HG03039 (cell line): Measurements from ENCODE around the gene MAMDC4.
"Not testable (repeated sequence)": the region's sequence is repeated elsewhere in the genome, so short reads cannot be mapped to it uniquely, and the experiment has no call there.

Source experiments
- ATAC-seq: cut with Tn5 transposase; IDR thresholded peaks from one replicate; pipeline ENCODE4 v1.9.1; 2021; ENCODE audit warnings: mild to moderate bottlenecking, moderate library complexity; ENCODE audit not compliant: unreplicated experiment

The MAMDC4 gene

DNA sequence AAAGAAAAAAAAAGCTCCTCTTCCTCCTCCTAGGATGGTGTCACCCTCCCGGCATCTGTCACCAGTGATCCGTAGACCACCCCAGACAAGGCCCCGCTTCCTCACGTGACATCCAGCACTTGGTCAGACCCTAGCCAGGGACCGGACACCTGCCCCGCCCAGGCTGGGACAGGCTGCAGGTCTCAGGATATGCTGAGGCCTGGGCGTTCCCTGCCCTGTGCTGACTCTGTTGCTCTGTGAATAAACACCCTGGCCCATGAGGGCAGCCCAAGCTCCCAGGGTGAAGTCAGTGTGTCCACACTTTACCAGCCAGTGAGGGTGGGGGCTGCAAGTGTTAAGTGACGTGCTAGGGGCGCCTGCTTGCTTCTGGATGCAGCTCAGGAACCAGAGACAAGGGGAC is 8.4 kb downstream of the MAMDC4 start:
- no peak for ATAC-seq

DNA sequence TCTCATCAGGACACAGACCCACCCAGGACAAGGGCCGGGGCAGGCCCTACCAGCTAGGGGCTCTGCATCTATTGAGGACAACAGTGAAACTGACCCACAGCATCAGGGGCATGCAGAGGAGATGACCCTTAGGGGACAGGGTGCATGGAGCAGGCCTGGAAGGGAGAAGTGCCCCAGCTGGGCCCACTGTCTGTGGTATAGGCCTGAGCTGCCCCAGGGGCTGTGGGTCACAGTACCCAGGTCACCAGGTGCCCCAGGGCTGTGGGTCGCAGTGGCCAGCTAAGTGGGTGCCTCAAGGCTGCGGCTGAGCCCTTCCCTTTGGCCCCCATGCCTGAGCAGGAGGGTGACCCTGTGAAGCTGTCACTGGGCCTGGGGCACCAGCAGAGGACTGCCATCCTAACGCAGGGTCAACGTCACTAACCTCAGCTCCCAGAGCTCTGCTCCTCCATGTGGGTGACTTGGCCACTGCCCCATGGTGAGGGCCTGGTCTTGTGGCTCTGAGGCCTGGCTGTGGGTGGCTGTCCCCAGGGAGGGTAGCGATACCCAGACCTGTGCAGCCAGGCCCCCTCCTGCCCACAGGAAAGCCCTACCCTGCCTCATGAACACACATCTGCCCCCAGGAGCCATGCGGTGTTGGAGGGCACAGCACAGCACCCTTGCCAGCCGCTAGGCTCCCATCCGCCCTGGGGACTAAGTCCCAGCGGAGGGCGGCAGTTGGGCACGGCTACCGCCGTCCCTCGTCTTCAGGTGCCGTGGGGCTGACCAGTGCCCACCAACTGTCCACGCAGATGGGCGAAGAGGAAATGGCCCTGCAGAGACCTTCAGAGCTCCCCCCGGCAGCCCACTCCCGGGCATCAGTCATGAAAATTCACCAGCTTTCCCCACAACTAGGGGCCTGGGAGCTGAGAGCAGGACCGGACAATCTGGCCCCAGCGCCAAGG is 9.1 kb downstream of the MAMDC4 start:
- no peak for ATAC-seq

DNA sequence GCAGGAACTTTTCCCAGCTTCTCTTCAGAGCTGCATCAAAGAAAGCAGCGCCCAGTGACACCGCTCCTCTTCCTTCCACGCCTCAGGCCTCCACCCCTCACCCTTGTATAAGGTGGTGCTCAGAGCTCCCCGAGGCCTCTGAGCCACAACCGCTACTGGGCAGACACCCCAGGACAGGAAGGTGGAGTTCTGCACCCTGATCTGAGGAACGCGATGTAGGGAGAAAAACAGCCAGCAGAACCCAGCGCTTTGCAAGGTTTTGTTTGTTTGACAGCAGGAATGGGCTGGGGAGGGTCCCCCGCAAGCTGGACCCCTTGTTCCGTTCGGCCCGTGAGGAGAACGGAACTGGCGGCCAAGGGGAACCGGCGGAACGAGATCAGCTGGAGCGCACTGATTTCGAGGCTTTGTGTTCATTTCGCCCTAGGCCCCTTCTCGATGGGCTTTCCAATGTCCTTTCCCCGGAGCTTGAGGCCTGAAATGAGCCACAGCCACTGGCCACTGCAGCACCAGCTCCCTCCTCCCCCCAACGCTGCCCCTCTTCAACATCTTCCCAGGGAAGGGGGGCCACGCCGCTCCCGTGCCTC is 9.8 kb downstream of the MAMDC4 start:
- ATAC-seq, result no peak

DNA sequence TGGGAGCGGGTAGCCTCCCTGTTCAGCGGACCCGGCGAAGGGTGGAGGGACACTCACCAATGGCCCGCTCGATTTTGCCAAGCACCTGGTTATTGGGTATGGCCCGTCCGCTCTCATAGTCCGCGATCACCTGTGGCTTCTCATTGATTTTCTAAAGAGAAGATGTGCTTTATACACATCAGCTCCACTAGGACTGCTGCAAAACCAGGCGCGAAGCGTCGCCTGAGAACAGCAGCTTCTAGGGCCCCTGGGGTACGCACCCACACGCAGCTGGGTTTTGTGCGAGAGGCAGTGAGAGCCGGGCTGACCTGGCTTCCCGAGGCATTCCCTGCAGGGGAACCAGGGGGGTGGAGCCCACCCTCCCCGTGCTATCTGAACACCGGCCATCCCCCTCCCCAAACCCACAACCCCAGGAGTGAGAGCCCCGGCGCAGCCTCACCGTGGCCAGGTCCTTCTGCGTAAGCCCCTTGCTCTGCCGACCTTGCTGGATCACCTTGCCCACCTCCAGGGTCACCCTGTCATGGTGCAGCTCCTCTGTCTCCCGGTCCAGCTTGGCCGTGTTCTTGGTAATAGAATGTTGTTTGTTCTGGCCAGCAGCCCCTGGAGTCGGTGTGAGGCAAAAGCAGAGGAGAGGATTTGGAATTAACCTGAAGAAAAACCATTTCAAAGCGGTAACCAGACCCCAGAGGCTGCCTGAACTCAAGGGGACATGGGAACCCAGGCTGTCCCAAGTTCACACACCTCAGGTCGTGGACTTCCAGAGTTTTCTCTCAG is 10.9 kb downstream of the MAMDC4 start:
- ATAC-seq, result no peak

DNA sequence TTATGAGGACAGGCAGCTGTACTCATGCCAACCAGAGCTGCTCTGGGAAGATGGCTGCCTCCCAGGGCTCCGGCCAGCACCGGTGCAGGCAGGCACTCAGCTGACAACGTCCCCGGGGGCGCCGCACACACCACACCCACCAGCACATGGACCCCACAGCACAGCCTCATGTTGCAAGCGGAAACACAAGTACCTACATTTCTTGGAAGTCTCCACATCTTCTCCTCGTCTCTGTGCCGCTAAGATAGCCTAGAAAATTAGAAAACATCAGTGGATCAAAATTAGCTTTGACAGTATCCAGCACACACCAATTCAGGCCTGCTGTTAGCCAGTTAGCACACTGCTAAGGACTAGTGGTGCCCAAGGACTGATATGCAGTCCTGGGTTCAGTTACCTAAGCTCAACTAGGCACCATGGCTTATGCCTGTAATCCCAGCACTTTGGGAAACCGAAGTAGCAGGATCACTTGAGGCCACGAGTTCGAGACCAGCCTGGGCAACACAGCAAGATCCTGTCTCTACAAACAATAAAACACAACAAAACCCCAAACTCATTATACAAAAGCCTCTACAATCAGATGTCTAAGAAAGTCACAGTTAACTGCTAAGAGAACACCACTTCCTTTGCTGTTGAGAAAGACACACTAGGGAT is 11.6 kb downstream of the MAMDC4 start:
- ATAC-seq, result no peak

DNA sequence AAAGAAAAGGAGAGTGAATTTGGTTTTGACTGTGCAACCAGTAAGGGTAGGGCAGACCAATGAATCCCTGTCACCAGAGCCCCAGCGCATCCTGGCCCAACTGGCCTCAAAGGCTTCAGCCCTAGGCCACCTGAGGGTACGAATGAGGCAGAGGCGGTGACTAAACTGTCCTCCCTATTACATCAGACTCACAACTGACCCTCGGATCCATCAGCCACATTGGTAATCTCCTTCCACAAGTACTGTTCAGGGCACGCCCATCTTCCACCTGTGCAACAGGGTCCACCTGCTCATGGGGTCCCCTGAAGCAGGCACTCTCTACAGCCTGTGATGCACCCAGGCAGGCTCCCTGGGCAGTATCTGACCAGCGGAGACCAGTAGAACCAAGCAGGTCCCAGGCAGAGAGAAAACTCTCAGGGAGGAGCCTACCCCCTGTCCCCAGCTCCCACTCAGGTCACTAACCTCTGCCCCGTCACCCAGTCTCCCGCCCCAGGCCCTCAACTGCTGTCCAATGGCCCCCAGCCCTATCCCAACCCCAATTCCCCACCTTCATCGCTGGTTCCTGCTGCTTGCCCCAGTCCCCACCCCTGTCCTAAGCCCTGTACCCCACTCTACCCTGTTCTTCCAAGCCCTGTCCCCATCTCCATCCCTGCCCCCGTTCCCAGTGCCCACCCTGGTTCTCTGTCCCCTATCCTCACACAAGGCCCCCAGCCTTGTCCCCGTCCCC is 13.1 kb downstream of the MAMDC4 start:
- no peak for ATAC-seq

DNA sequence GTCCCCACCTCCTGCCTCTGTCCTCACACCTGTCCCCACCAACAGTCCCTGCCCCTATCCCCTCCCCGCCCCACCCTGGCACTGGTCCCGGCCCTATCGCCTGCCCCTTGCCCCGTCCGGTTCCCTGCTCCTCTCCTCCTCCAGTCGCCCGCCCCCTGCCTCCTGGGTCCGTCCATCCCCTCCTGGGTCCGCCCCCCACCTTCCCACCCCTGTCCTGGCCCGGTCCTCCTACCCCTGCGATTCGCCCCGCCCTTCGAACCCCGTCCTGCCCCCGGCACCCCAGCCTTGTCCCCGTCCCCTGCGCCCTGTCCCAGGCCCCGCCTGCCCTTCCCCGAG is 13.6 kb downstream of the MAMDC4 start:
- ATAC-seq, result no peak

DNA sequence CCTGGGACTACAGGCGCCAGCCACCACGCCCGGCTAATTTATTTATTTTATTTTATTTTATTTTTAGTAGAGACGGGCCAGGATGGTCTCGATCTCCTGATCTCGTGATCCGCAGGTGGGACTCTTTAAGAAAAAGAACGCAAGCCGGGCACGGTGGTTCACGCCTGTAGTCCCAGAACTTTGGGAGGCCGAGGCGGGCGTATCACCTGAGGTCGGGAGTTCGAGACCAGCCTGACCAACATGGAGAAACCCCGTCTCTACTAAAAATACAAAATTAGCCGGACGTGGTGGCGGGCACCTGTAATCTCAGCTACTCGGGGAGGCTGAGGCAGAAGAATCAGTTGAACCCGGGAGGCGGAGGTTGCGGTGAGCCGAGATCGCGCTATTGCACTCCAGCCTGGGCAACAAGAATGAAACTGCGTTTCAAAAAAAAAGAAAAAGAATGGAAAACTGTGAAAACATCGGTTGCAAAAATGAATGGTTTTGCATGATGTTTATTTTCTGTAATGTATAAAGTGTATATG is 14.8 kb downstream of the MAMDC4 start:
- ATAC-seq, result not testable (repeated sequence)

DNA sequence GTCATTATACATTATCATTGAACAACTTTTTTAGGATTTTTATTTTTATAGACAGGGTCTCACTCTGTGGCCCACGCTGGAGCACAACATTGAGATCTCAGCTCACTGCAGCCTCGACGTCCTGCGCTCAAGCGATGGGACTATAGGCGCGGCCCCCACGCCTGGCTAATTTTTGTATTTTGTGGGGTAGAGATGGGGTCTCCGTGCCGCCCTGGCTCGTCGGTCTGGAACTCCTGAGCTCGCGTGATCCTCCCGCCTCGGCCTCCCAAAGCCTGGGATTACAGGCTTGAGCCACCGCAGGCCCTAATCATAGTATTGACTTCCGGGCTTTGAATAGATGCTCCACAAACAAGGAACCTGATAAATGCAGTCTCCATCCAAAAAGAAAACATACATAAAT is 15.3 kb downstream of the MAMDC4 start:
- ATAC-seq, result no peak

DNA sequence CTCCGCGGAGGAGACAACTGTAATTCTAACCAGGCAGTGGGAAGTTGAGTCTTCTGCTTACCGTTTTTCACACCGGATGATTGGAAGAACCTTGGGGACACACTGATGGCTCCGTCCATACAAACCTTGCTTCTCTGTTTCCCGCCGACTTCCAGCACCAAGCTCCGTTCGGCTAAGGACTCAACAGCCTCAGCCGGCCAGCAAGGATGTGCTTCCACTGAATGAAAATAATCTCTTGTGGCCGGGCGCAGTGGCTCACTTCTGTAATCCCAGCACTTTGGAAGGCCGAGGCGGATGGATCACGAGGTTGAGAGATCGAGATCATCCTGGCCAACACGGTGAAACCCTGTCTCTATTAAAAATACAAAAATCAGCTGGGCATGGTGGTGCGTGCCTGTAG is 15.8 kb downstream of the MAMDC4 start:
- no peak for ATAC-seq

DNA sequence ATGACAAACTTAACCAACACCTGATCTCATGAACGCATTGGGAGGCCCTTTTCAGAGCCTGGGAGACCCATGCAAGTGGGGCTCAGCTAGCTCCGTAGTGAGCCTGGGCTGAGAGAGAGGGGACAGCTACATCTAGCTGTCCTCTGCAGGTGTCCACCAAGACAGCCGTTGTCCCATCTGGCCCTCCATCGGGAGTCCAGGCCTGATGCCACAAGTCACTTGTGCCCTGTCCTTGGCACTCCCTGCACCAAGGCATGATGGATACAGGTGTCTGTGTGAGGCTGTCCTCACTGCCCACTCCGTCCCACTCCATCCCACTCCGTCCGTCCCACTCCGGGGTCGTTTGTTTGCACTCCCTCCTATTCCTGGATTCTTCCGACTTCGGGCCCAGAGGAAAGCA is 16.5 kb downstream of the MAMDC4 start:
- ATAC-seq, result no peak

DNA sequence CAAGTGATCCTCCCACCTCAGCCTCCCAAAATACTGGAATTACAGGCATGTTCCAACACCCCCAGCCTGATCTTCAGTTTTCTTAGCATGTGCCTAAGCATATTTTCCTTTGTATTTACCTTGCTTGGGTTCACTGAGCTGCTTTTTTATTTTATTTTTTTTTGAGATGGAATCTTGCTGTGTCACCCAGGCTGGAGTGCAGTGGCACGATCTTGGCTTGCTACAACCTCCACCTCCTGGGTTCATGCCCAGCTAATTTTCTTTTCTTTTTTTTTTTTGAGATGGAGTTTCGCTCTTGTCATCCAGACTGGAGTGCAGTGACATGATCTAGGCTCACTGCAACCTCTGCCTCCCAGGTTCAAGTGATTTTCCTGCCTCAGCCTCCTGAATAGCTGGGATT is 17.5 kb downstream of the MAMDC4 start:
- ATAC-seq, result not testable (repeated sequence)

DNA sequence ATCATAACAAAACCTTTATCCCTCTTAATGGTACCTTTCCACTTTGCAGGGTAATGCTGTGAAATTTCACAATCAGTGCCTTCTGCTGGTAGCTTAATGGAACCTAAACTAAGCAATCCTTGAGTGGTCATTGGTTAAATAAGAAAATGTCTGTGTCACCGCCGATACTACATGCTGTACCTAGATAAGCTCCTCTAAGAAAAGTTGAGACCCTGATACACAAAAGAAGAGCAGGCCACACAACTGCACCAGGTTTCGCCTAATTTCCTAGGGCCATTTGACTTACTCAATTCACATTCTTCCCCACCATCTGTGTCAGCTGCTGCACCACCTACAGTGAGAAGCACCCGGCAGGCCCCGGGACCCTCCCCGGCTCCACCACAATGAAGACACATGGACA is 23.0 kb downstream of the MAMDC4 start:
- ATAC-seq, result no peak

DNA sequence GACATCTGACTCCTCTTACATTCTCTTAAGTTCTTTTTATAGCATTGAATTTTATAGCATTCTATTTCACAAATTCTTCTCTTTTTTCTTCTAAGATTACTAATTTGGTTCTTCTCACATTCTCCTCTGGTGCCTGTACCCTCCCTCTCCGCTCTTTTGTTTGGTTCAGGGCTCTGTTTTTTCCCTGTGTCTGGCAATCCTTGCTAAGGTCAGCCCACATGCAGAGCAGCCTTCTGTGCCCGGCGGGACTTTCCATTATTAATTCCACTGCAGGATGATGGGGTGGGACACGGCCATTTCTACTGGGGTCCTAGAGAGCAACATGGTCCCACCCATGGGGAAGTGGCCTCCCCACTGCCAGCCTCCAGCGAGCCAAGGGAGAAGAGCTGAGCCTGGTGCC is 24.3 kb downstream of the MAMDC4 start:
- ATAC-seq, result no peak

DNA sequence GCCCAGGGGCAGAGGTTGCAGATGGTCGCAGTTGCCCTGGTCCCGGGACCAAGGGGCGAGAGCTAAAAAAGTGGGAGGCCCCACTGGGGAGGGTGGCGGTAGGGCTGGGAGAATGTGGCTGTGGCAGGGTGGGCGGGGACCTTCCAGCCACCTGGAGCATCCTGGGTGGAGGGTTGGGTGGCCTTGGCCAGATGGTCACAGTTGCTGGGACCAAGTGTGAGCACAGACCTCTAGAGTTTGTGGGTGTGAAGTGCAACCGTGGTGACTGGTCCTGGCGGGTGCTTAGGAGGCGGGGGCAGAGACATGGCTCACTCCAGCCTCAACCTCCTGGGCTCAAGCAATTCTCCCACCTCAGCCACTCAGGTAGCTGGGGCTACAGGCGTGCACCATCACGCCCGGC is 28.5 kb downstream of the MAMDC4 start:
- no peak for ATAC-seq

DNA sequence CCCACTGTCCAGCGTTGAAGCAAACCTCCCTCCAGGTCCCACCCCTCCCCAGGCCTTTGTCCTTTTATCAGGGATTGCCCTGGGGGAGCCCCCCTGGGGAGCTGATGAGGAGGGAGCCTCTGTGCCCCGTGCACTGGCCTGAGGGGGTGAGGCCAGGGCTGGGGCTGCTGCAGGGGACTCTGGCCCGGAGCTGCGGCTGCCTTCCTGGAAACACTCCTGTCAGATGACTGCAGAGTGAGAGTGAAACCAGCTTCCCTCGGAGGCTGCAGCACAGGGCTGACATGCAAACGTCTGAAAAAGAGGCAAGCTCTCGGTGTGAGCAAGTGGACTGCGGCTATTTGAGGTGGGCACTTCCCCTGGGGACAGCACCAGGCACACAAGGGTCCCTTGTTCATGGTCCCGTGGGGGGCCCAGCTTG is 29.6 kb downstream of the MAMDC4 start:
- no peak for ATAC-seq

DNA sequence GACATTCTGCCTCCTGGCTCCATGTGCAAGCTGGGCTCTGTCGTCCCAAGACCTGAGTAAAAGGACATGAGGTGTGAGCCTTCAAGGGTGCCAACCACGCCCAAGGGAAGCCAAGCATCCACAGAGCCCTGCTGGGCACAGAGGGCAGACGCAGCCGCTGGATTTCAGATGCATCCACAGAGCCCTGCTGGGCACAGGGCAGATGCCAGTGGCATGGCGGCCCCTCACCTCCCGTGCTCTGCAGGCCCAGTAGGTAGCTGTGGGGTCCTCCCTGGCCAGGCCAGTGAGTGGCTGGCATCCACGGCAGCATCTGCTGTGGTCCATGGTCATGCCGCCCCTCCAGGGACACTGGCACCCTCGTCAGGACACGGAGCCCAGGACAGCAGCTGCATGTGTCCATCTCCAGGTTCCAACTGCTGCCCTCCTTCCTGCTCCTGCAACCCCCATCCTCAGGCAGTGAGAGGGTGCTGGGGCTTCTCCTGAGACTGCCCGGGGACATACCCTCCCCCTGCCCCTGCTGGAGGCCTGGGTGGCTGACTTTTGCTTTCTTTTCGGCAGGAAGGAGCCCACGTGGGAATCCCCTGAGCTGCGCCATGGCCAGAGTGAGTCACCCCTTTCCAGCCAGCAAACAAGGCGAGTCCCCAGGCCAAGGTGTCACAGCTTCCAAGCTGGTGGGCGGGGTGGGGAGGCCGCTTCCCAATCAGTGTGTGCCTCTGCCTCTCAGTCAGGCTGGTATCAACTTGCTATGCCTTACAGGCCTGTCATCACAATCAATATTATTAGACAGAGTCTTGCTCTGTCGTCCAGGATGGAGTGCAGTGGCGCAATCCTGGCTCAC is 30.2 kb downstream of the MAMDC4 start:
- ATAC-seq, result no peak

DNA sequence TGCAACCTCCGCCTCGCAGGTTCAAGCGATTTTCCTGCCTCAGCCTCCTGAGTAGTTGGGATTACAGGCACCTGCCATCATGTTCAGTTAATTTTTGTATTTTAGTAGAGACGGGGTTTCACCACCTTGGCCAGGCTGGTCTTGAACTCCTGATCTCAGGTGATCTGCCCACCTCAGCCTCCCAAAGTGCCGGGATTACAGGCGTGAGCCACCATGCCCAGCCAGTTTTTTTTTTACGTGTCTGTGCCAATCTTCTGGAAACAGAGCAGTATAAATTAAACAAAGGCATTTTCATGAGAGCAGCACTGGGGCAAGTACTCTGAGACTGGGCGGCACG is 30.8 kb downstream of the MAMDC4 start:
- ATAC-seq, result not testable (repeated sequence)

DNA sequence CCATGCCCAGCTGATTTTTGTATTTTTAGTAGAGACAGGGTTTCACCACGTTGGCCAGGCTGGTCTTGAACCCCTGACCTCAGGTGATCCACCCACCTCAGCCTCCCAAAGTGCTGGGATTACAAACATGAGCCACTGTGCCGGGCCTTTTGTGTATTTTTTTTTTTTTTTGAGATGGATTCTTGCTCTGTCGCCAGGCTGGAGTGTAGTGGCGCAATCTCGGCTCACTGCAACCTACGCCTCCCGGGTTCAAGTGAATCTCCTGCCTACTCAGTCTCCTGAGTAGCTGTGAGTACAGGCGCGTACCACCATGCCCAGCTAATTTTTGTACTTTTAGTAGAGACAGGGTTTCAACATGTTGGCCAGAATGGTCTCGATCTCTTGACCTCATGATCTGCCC is 31.5 kb downstream of the MAMDC4 start:
- not testable (repeated sequence) for ATAC-seq
